PC-3 (cell line): ENCODE data around the gene IFITM5.

Source experiments
- CTCF ChIP-seq: fragments of 300-600 bp; sonication (generic); conservative IDR thresholded peaks from 2 replicates; pipeline ENCODE4 v1.5.1; 2017; ENCODE audit warnings: antibody characterized with exemption, low read depth, mild to moderate bottlenecking, low read length
- EZH2 ChIP-seq: fragments of 300-600 bp; sonication (generic); IDR thresholded peaks from one replicate; pipeline ENCODE4 v1.6.1; 2017; ENCODE audit warnings: antibody characterized with exemption, mild to moderate bottlenecking, low read length; ENCODE audit not compliant: unreplicated experiment
- EZH2phosphoT487 ChIP-seq: fragments of 300-600 bp; sonication (generic); IDR thresholded peaks from 2 replicates; pipeline ENCODE4 v1.6.1; 2018; ENCODE audit warnings: mild to moderate bottlenecking, antibody characterized with exemption, low read length, borderline replicate concordance

DNA sequence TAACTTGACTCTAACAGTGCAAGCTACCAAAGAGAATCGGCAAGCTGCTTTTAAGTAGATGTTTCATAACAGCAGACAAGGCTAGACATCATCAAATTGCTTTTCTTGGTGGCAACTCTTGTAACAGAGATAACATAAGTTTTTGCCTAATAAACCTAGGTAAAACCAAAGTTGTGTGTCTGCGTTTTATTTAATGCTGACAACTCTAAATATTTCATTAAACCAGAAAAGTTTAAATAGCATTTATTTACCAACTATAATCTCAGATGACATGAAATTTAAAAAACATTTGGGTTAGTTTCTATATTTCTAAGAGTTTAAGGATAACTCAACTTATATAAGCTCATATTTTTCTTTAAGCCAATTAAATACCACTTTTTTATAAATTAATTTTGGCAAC lies 40.6 kb upstream of the IFITM5 start:
- TF ChIP-seq CTCF (no peak), EZH2phosphoT487 (no peak), EZH2 (no peak)
